Panc1 (cell line): ENCODE results near the gene ZRANB1.

Experiments
- CTCF ChIP-seq: fragments of 450-650 bp; IDR thresholded peaks from 2 replicates; pipeline ENCODE4 v1.5.1; 2017; ENCODE audit warnings: mild to moderate bottlenecking
- POLR2AphosphoS5 ChIP-seq: IDR thresholded peaks from 2 replicates; pipeline ENCODE4 v1.6.1; 2012; ENCODE audit warnings: mild to moderate bottlenecking, low read depth, low read length, moderate library complexity
- REST ChIP-seq, 2 experiments: IDR thresholded peaks; 2 replicates each; pipeline ENCODE4 v1.6.1; 2011 to 2012; ENCODE audit warnings: low read depth in 2 of 2, control low read depth in 1 of 2, low read length in 1 of 2, mild to moderate bottlenecking in 1 of 2, moderate library complexity in 1 of 2; ENCODE audit not compliant: insufficient read depth in 1 of 2
- SIN3A ChIP-seq: IDR thresholded peaks from 2 replicates; pipeline ENCODE4 v1.6.1; 2012; ENCODE audit warnings: low read depth, mild to moderate bottlenecking, low read length, moderate library complexity, borderline replicate concordance; ENCODE audit not compliant: insufficient read depth
- TCF7L2 ChIP-seq: IDR thresholded peaks from 2 replicates; pipeline ENCODE4 v1.6.1; 2011; ENCODE audit warnings: mild to moderate bottlenecking, low read depth, low read length, inconsistent platforms

DNA sequence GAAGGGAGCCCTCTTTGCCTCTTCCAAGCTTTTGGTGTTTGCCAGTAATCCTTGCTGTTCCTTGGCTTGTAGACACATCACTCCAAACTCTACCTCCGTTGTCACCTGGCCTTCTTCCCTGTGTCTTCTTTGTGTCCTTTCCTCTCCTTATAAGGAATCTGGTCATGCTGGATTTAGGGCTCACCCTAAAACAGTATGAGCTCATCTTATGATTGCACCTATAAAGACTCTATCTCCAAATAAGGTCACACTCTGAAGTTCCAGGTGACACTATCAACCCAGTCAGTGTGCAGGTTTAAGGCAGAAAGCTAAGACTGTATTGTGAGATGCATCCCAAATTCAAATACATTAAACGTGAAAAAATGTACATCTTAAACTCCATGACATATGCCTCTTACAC, 49.0 kb upstream of the ZRANB1 start:
- no peak for TF ChIP-seq CTCF
- TF ChIP-seq REST (IDR thresholded peaks at IDR 0.05; ENCODE audit: insufficient read depth in 1 of 2, low read depth in 2 of 2, low read length in 1 of 2), result no peak
- TF ChIP-seq POLR2AphosphoS5, result no peak
- TF ChIP-seq TCF7L2, result no peak
- no peak for TF ChIP-seq SIN3A
